Hepatocyte (in vitro differentiated cells): ENCODE data around the gene SMAP1. TPM values are rescaled to one million over a fixed set of nuclear protein-coding genes. Genes with fewer than 3 reads are reported as not detected.

ENCODE experiments used
- DNase-seq: peaks from one replicate; pipeline ENCODE4 v3.0.0-alpha.2; 2016; ENCODE audit warnings: low spot score
- H2AFZ ChIP-seq: fragments of 200-600 bp; sonication (generic); 2 replicates; pipeline ENCODE4 v1.6.0; 2016; ENCODE audit warnings: antibody characterized with exemption, mild to moderate bottlenecking
- H3K27ac ChIP-seq: fragments of 200-600 bp; sonication (generic); 2 replicates; pipeline ENCODE4 v1.5.1; 2016; ENCODE audit warnings: mild to moderate bottlenecking
- H3K27me3 ChIP-seq: fragments of 200-600 bp; sonication (generic); 2 replicates; pipeline ENCODE4 v1.6.1; 2016
- H3K36me3 ChIP-seq: fragments of 200-600 bp; sonication (generic); replicated peaks from 2 replicates; pipeline ENCODE4 v1.5.1; 2016; ENCODE audit warnings: low read depth; ENCODE audit not compliant: insufficient read depth
- H3K4me1 ChIP-seq: fragments of 200-600 bp; sonication (generic); 2 replicates; pipeline ENCODE4 v1.5.1; 2016; ENCODE audit warnings: mild to moderate bottlenecking, moderate library complexity; ENCODE audit not compliant: insufficient read depth
- H3K4me2 ChIP-seq: fragments of 200-600 bp; sonication (generic); 2 replicates; pipeline ENCODE4 v1.6.0; 2016
- H3K4me3 ChIP-seq: fragments of 200-600 bp; sonication (generic); 2 replicates; pipeline ENCODE4 v1.5.1; 2016; ENCODE audit warnings: mild to moderate bottlenecking
- H3K79me2 ChIP-seq: fragments of 200-600 bp; sonication (generic); 2 replicates; pipeline ENCODE4 v1.6.0; 2017; ENCODE audit warnings: mild to moderate bottlenecking
- H3K9me2 ChIP-seq: fragments of 200-600 bp; sonication (generic); replicated peaks from 2 replicates; pipeline ENCODE4 v1.6.0; 2017; ENCODE audit warnings: mild to moderate bottlenecking; ENCODE audit not compliant: insufficient read depth
- H3K9me3 ChIP-seq: fragments of 200-600 bp; sonication (generic); 2 replicates; pipeline ENCODE4 v1.5.1; 2016; ENCODE audit warnings: low read depth, mild to moderate bottlenecking
- H4K20me1 ChIP-seq: fragments of 200-600 bp; sonication (generic); 2 replicates; pipeline ENCODE4 v1.6.0; 2016; ENCODE audit warnings: mild to moderate bottlenecking; ENCODE audit not compliant: insufficient read depth, poor library complexity, severe bottlenecking
- CTCF ChIP-seq: fragments of 200-600 bp; sonication (generic); IDR thresholded peaks from 2 replicates; pipeline ENCODE4 v1.5.1; 2016; ENCODE audit warnings: antibody characterized with exemption, mild to moderate bottlenecking; ENCODE audit not compliant: poor library complexity
- EZH2 ChIP-seq: fragments of 200-600 bp; sonication (generic); IDR thresholded peaks from 2 replicates; pipeline ENCODE4 v1.6.1; 2016; ENCODE audit warnings: antibody characterized with exemption, mild to moderate bottlenecking, borderline replicate concordance
- EZH2phosphoT487 ChIP-seq: fragments of 200-600 bp; sonication (generic); IDR thresholded peaks from one replicate; pipeline ENCODE4 v1.6.1; 2018; ENCODE audit warnings: antibody characterized with exemption, mild to moderate bottlenecking, low read depth, moderate library complexity; ENCODE audit not compliant: unreplicated experiment, severe bottlenecking
- WGBS: methylation state at CpG from one replicate; pipeline ENCODE4 v1.1.6; 2016; ENCODE audit warnings: low lambda C conversion rate; ENCODE audit errors: missing lambda C conversion rate; 5-methylcytosine and 5-hydroxymethylcytosine counted together
- polyA plus RNA-seq: library from polyadenylated mRNA; unstranded; fragments of >200 nt; fragmentation: Nextera tagmentation; extraction: Ambion mirVana; gene quantifications from 2 replicates; pipeline ENCODE4 v1.2.1, GENCODE V29; 2016
- total RNA-seq: library from RNA; depleted of rRNA; stranded (reverse); fragments of >200 nt; gene quantifications from 2 replicates; pipeline ENCODE4 v1.2.3, GENCODE V29; 2014

SMAP1 gene
- total and polyA plus RNA-seq, 2 experiments from 2014 or later, result 28.2 to 42.4 TPM

DNA sequence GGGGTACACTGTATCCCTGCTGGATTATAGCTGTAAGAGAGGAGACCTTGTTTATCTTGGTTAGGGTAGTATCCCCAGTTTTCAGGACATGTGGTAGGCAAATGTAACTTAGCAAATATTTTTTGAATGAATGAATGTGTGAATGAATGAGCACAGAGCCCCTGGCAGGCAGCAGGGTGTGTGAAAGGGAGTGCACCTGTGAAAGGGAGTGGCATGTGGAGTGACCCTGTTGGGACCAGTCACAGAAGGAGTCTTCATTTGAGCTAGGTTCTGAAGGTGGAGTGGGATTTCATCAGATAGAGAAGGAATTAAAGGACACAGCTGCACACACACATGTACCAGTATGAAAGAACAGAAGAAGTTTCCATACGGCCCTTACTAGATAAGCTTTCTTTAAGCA, 4.9 kb downstream of the SMAP1 start:
- TF ChIP-seq CTCF (no peak), EZH2 (no peak), EZH2phosphoT487 (no peak)
- Histone ChIP-seq H2AFZ (no peak overlapping the region), H3K27me3 (no peaks in the 10 kb centered on the region), H4K20me1 (peaks cover 61% of the 10 kb centered on the region), H3K4me1 (peaks cover 17% of the 10 kb centered on the region), H3K4me2 (no peak overlapping the region), H3K79me2 (peaks cover 88% of the 10 kb centered on the region), H3K4me3 (no peak overlapping the region), H3K9me3 (no peaks in the 10 kb centered on the region), H3K27ac (no peak overlapping the region), H3K36me3 (no peaks in the 10 kb centered on the region), H3K9me2 (no peaks in the 10 kb centered on the region)
- DNase-seq, result no peak
- WGBS, result 64% methylated on average over 1 of the region's 1 CpG

DNA sequence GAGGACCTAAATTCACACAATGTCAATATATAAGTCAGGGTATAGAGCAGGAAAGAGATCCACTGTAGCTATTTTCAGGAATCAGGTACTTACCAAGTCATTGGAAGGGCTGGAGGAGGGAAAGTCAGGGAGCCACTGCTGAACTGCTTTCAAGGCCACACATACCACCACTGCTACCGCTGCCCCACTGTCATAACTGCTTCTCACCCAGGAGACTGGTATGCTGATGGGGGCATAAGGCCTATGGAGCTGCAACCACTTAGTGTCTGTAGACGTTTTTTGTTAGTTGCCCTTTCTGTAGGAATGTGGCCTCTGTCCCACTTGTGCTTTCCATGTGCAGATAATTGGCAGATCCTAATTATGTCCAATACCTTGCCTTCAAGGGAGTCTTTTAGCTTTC, 5.4 kb downstream of the SMAP1 start:
- Histone ChIP-seq H2AFZ (no peak overlapping the region), H3K79me2 (peaks cover 93% of the 10 kb centered on the region), H3K9me2 (no peaks in the 10 kb centered on the region), H4K20me1 (peaks cover 61% of the 10 kb centered on the region), H3K27me3 (no peaks in the 10 kb centered on the region), H3K4me2 (no peak overlapping the region), H3K36me3 (no peaks in the 10 kb centered on the region), H3K9me3 (no peaks in the 10 kb centered on the region), H3K27ac (no peak overlapping the region), H3K4me3 (no peak overlapping the region), H3K4me1 (peaks cover 17% of the 10 kb centered on the region)
- TF ChIP-seq EZH2 (no peak), CTCF (no peak), EZH2phosphoT487 (no peak)
- 59% methylated on average over 2 of the region's 2 CpGs for WGBS
- DNase-seq, result no peak

GRCh38 chr6:70673601-70674000, 5.9 kb downstream of the SMAP1 start:
- peaks cover 61% of the 10 kb centered on the region for H4K20me1 ChIP-seq
- peaks cover 96% of the 10 kb centered on the region for H3K79me2 ChIP-seq
- no peak overlapping the region for H3K4me2 ChIP-seq
- H3K9me3 ChIP-seq, result no peaks in the 10 kb centered on the region
- WGBS, result 52% methylated on average over 1 of the region's 1 CpG
- H2AFZ ChIP-seq, result no peak overlapping the region
- peaks cover 17% of the 10 kb centered on the region for H3K4me1 ChIP-seq
- DNase-seq, result no peak
- no peaks in the 10 kb centered on the region for H3K36me3 ChIP-seq
- no peak overlapping the region for H3K27ac ChIP-seq
- no peaks in the 10 kb centered on the region for H3K9me2 ChIP-seq
- TF ChIP-seq CTCF, result no peak
- TF ChIP-seq EZH2phosphoT487, result no peak
- no peak for TF ChIP-seq EZH2
- H3K27me3 ChIP-seq, result no peaks in the 10 kb centered on the region
- H3K4me3 ChIP-seq, result no peak overlapping the region

DNA sequence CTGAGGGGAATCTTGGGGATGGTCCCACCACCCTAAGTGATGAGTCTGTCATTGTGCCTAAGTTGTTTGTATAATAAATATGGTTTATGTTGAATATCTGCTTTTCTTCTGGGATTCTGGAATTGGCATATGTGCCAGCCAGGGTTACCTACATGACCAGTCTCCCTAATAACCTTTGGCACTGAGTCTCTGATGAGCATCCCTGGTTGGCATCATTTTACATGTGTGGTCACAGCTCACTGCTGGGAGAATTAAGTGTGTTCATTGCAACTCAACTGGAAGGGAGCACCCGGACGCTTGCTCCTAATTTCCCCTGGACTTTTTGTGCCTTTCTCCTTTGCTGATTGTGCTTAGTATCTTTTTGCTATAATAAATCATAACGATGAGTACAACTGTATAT, 8.1 kb downstream of the SMAP1 start:
- Histone ChIP-seq H3K9me3 (no peaks in the 10 kb centered on the region), H3K9me2 (no peaks in the 10 kb centered on the region), H2AFZ (no peak overlapping the region), H3K4me1 (peaks cover 6% of the 10 kb centered on the region), H3K79me2 (peaks cover 98% of the 10 kb centered on the region), H3K4me3 (no peak overlapping the region), H3K36me3 (no peaks in the 10 kb centered on the region), H4K20me1 (peaks cover 53% of the 10 kb centered on the region), H3K27ac (no peak overlapping the region), H3K27me3 (no peaks in the 10 kb centered on the region), H3K4me2 (no peak overlapping the region)
- WGBS, result 90% methylated on average over 3 of the region's 3 CpGs
- no peak for DNase-seq
- TF ChIP-seq CTCF (no peak), EZH2 (no peak), EZH2phosphoT487 (no peak)
